ENCODE data around the gene SNAP25.

DNA sequence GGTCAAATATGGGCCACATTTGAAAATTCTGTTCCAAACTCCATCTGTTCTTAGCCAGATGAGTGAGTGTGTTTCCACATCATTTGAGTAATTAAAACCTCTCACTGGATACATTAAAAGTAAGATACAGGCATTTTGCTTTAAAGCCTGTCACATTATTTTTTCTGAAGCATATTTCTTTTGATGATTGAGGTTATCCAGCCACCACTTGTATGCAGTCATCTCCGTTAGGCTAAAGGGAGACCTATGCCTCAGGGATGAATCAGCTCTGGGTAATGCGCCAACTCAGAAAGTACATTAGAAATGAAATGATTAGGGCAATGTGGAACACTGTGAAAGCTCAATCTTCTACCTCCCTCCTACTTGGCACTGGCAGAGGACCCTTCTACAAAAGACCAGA, 90.7 kb downstream of the SNAP25 start:
- TF ChIP-seq, protein P1, sequence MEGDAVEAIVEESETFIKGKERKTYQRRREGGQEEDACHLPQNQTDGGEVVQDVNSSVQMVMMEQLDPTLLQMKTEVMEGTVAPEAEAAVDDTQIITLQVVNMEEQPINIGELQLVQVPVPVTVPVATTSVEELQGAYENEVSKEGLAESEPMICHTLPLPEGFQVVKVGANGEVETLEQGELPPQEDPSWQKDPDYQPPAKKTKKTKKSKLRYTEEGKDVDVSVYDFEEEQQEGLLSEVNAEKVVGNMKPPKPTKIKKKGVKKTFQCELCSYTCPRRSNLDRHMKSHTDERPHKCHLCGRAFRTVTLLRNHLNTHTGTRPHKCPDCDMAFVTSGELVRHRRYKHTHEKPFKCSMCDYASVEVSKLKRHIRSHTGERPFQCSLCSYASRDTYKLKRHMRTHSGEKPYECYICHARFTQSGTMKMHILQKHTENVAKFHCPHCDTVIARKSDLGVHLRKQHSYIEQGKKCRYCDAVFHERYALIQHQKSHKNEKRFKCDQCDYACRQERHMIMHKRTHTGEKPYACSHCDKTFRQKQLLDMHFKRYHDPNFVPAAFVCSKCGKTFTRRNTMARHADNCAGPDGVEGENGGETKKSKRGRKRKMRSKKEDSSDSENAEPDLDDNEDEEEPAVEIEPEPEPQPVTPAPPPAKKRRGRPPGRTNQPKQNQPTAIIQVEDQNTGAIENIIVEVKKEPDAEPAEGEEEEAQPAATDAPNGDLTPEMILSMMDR (IDR thresholded peaks at IDR 0.05; ENCODE audit: low read depth, low read length, poor library complexity, severe bottlenecking) = no peak
- TF ChIP-seq EZH2phosphoT487 (IDR thresholded peaks at IDR 0.05; ENCODE audit: borderline replicate concordance, low read length) = no peak
